T-helper 2 cell (primary cell): Measurements from ENCODE around the gene MAPK4.
A peak's percentile ranks its signal among the peaks of the same experiment; 100 is the strongest.
"Not testable (repeated sequence)": the region's sequence is repeated elsewhere in the genome, so short reads cannot be mapped to it uniquely, and the experiment has no call there.

ENCODE experiments used
- DNase-seq, 5 experiments: peaks; one replicate each; pipeline versions ENCODE4 v3.0.0 to v3.0.0-alpha.2; 2012 to 2022
- total RNA-seq, 2 donors: gene quantifications; one replicate each; lab custom pipeline; 2026; lab: John Stamatoyannopoulos, UW

Gene MAPK4
- 0 to 0.13 reads per million in 2 donors for total RNA-seq

GRCh38 chr18:50559752-50560680 is at the start of gene MAPK4:
Gene MAPK4 (plus strand): TSS chr18:50560087. CDS start chr18:50663959, 103,872 bp downstream.
- DNase-seq, result peak in 1 of 5 experiments; percentile 24

GRCh38 chr18:50517277-50517676 is 42.6 kb upstream of the MAPK4 start:
- DNase-seq, result not testable (repeated sequence)

- DNase-seq, result no peak
Measured at GRCh38 chr18:50518787-50519546, 40.9 kb upstream of the MAPK4 start.

GRCh38 chr18:50523165-50523564 is 36.7 kb upstream of the MAPK4 start:
- DNase-seq, result no peak

- DNase-seq, result no peak
Measured at GRCh38 chr18:50527636-50528307, 32.1 kb upstream of the MAPK4 start.

- DNase-seq, result no peak
Measured at GRCh38 chr18:50528806-50529205, 31.1 kb upstream of the MAPK4 start.

- DNase-seq, result not testable (repeated sequence)
Measured at GRCh38 chr18:50533822-50534221, 26.1 kb upstream of the MAPK4 start.

- not testable (repeated sequence) for DNase-seq
Measured at GRCh38 chr18:50544476-50544875, 15.4 kb upstream of the MAPK4 start.

- DNase-seq, result no peak
Measured at GRCh38 chr18:50545936-50546335, 14.0 kb upstream of the MAPK4 start.

- DNase-seq, result no peak
Measured at GRCh38 chr18:50548160-50548559, 11.7 kb upstream of the MAPK4 start.

- DNase-seq, result not testable (repeated sequence)
Measured at GRCh38 chr18:50551651-50552050, 8.2 kb upstream of the MAPK4 start.

GRCh38 chr18:50558157-50558556 is 1.7 kb upstream of the MAPK4 start:
- DNase-seq, result no peak

- DNase-seq, result no peak
Measured at GRCh38 chr18:50558948-50559751, 737 bp upstream of the MAPK4 start.

- no peak for DNase-seq
Measured at GRCh38 chr18:50560681-50561629, 1.1 kb downstream of the MAPK4 start.

GRCh38 chr18:50562258-50562657 is 2.4 kb downstream of the MAPK4 start:
- not testable (repeated sequence) for DNase-seq

GRCh38 chr18:50562686-50563085 is 2.8 kb downstream of the MAPK4 start:
- no peak for DNase-seq

GRCh38 chr18:50563376-50563775 is 3.5 kb downstream of the MAPK4 start:
- DNase-seq, result no peak

GRCh38 chr18:50569930-50570329 is 10.0 kb downstream of the MAPK4 start:
- no peak for DNase-seq

- no peak for DNase-seq
Measured at GRCh38 chr18:50571606-50572005, 11.7 kb downstream of the MAPK4 start.

GRCh38 chr18:50573196-50573595 is 13.3 kb downstream of the MAPK4 start:
- DNase-seq, result not testable (repeated sequence)

GRCh38 chr18:50573679-50574078 is 13.8 kb downstream of the MAPK4 start:
- DNase-seq, result no peak
